PC-3 (cell line): ENCODE data around the gene UCK2.

Source experiments
- CTCF ChIP-seq: fragments of 300-600 bp; sonication (generic); conservative IDR thresholded peaks from 2 replicates; pipeline ENCODE4 v1.5.1; 2017; ENCODE audit warnings: antibody characterized with exemption, low read depth, mild to moderate bottlenecking, low read length
- EZH2 ChIP-seq: fragments of 300-600 bp; sonication (generic); IDR thresholded peaks from one replicate; pipeline ENCODE4 v1.6.1; 2017; ENCODE audit warnings: antibody characterized with exemption, mild to moderate bottlenecking, low read length; ENCODE audit not compliant: unreplicated experiment

- TF ChIP-seq CTCF = no peak
- TF ChIP-seq EZH2 = no peak
These were observed 2.5 kb downstream of the UCK2 start for GRCh38 chr1:165829888-165830287.
